ENCODE data around the gene COL21A1. TPM values are rescaled to one million over a fixed set of nuclear protein-coding genes. Genes with fewer than 3 reads are reported as not detected.

The COL21A1 gene
- total RNA-seq, 2 experiments from 2014 or later: not detected

GRCh38 chr6:56243518-56244070, 3.8 kb downstream of the COL21A1 start:
- H3K27me3 Mint-ChIP-seq: no peaks in the 10 kb centered on the region
- no peak for DNase-seq
- ChIA-PET CTCF (no interaction called here), POLR2A (no interaction called here)
- H3K4me1 Mint-ChIP-seq (ENCODE audit: low read depth): no peaks in the 10 kb centered on the region
- no peaks in the 10 kb centered on the region for H3K9me3 Mint-ChIP-seq
- intact Hi-C loops (cut with micrococcal nuclease): no loop called here
- no peak overlapping the region for H3K4me3 Mint-ChIP-seq
- no peak overlapping the region for H3K27ac Mint-ChIP-seq
- H3K36me3 Mint-ChIP-seq: no peaks in the 10 kb centered on the region

- POLR2A ChIA-PET: no interaction called here
- DNase-seq: no peak
- Mint-ChIP-seq H3K9me3 (no peaks in the 10 kb centered on the region), H3K4me1 (ENCODE audit: low read depth) (no peaks in the 10 kb centered on the region), H3K36me3 (no peaks in the 10 kb centered on the region), H3K4me3 (no peak overlapping the region), H3K27me3 (no peaks in the 10 kb centered on the region), H3K27ac (no peak overlapping the region)
- CTCF ChIA-PET: no interaction called here
- intact Hi-C loops (cut with micrococcal nuclease): no loop called here
Measured at GRCh38 chr6:56242346-56242745, 5.0 kb downstream of the COL21A1 start.

- no peaks in the 10 kb centered on the region for H3K27me3 Mint-ChIP-seq
- no peak overlapping the region for H3K4me3 Mint-ChIP-seq
- intact Hi-C loops (cut with micrococcal nuclease): no loop called here
- no peaks in the 10 kb centered on the region for H3K9me3 Mint-ChIP-seq
- DNase-seq: no peak
- H3K27ac Mint-ChIP-seq: no peak overlapping the region
- H3K36me3 Mint-ChIP-seq: no peaks in the 10 kb centered on the region
- H3K4me1 Mint-ChIP-seq (ENCODE audit: low read depth): no peaks in the 10 kb centered on the region
- POLR2A ChIA-PET: no interaction called here
- CTCF ChIA-PET: no interaction called here
Measured at GRCh38 chr6:56241124-56241802, 6.1 kb downstream of the COL21A1 start.

GRCh38 chr6:56238352-56238751, 9.0 kb downstream of the COL21A1 start:
- H3K4me3 Mint-ChIP-seq: no peak overlapping the region
- no peaks in the 10 kb centered on the region for H3K36me3 Mint-ChIP-seq
- CTCF ChIA-PET: no interaction called here
- no peak for DNase-seq
- H3K27me3 Mint-ChIP-seq: no peaks in the 10 kb centered on the region
- no peaks in the 10 kb centered on the region for H3K9me3 Mint-ChIP-seq
- intact Hi-C loops (cut with micrococcal nuclease): no loop called here
- POLR2A ChIA-PET: no interaction called here
- H3K4me1 Mint-ChIP-seq (ENCODE audit: low read depth): no peaks in the 10 kb centered on the region
- H3K27ac Mint-ChIP-seq: no peak overlapping the region

- no peak overlapping the region for H3K27ac Mint-ChIP-seq
- intact Hi-C loops (cut with micrococcal nuclease): no loop called here
- POLR2A ChIA-PET: no interaction called here
- no peaks in the 10 kb centered on the region for H3K4me1 Mint-ChIP-seq (ENCODE audit: low read depth)
- no peaks in the 10 kb centered on the region for H3K9me3 Mint-ChIP-seq
- DNase-seq: no peak
- no peak overlapping the region for H3K4me3 Mint-ChIP-seq
- no peaks in the 10 kb centered on the region for H3K27me3 Mint-ChIP-seq
- CTCF ChIA-PET: no interaction called here
- no peaks in the 10 kb centered on the region for H3K36me3 Mint-ChIP-seq
Measured at GRCh38 chr6:56235245-56235644, 12.1 kb downstream of the COL21A1 start.

GRCh38 chr6:56232436-56232835, 14.9 kb downstream of the COL21A1 start:
- H3K4me1 Mint-ChIP-seq (ENCODE audit: low read depth): no peaks in the 10 kb centered on the region
- POLR2A ChIA-PET: no interaction called here
- intact Hi-C loops (cut with micrococcal nuclease): no loop called here

GRCh38 chr6:56231827-56232226, 15.6 kb downstream of the COL21A1 start:
- Mint-ChIP-seq H3K4me3 (no peak overlapping the region), H3K9me3 (no peaks in the 10 kb centered on the region), H3K36me3 (no peaks in the 10 kb centered on the region), H3K4me1 (ENCODE audit: low read depth) (no peaks in the 10 kb centered on the region), H3K27me3 (no peaks in the 10 kb centered on the region), H3K27ac (no peak overlapping the region)
- ChIA-PET CTCF (no interaction called here), POLR2A (no interaction called here)
- intact Hi-C loops (cut with micrococcal nuclease): no loop called here
- no peak for DNase-seq

More at GRCh38 chr6:56232436-56232835, 14.9 kb downstream of the COL21A1 start:
- H3K27ac Mint-ChIP-seq: no peak overlapping the region
- no peaks in the 10 kb centered on the region for H3K9me3 Mint-ChIP-seq
- H3K4me3 Mint-ChIP-seq: no peak overlapping the region
- no peaks in the 10 kb centered on the region for H3K27me3 Mint-ChIP-seq
- no peaks in the 10 kb centered on the region for H3K36me3 Mint-ChIP-seq
- CTCF ChIA-PET: no interaction called here
- no peak for DNase-seq

GRCh38 chr6:56230976-56231566, 16.3 kb downstream of the COL21A1 start:
- Mint-ChIP-seq H3K4me3 (no peak overlapping the region), H3K27ac (no peak overlapping the region), H3K4me1 (ENCODE audit: low read depth) (no peaks in the 10 kb centered on the region), H3K36me3 (no peaks in the 10 kb centered on the region), H3K9me3 (no peaks in the 10 kb centered on the region), H3K27me3 (no peaks in the 10 kb centered on the region)
- intact Hi-C loops (cut with micrococcal nuclease): no loop called here
- POLR2A ChIA-PET: no interaction called here
- CTCF ChIA-PET: no interaction called here
- no peak for DNase-seq

GRCh38 chr6:56227071-56227879, 20.1 kb downstream of the COL21A1 start:
- Mint-ChIP-seq H3K27me3 (no peaks in the 10 kb centered on the region), H3K36me3 (no peaks in the 10 kb centered on the region)
- CTCF ChIA-PET: no interaction called here

GRCh38 chr6:56223995-56224394, 23.4 kb downstream of the COL21A1 start:
- no peak overlapping the region for H3K27ac Mint-ChIP-seq
- H3K4me3 Mint-ChIP-seq: no peak overlapping the region
- ChIA-PET CTCF (interaction anchor here (0.6 kb wide), 1 partner anchor 494 kb away, joined by 3 read pairs; no protein-coding TSS in a partner anchor), POLR2A (no interaction called here)
- no peaks in the 10 kb centered on the region for H3K36me3 Mint-ChIP-seq
- no peak for DNase-seq
- no peaks in the 10 kb centered on the region for H3K9me3 Mint-ChIP-seq
- no peaks in the 10 kb centered on the region for H3K4me1 Mint-ChIP-seq (ENCODE audit: low read depth)
- intact Hi-C loops (cut with micrococcal nuclease): no loop called here
- no peaks in the 10 kb centered on the region for H3K27me3 Mint-ChIP-seq

More at GRCh38 chr6:56227071-56227879, 20.1 kb downstream of the COL21A1 start:
- Mint-ChIP-seq H3K4me3 (no peak overlapping the region), H3K4me1 (ENCODE audit: low read depth) (no peaks in the 10 kb centered on the region), H3K27ac (no peak overlapping the region), H3K9me3 (no peaks in the 10 kb centered on the region)
- DNase-seq: no peak
- intact Hi-C loops (cut with micrococcal nuclease): no loop called here
- POLR2A ChIA-PET: no interaction called here

- DNase-seq: no peak
- intact Hi-C loops (cut with micrococcal nuclease): no loop called here
- no peaks in the 10 kb centered on the region for H3K4me1 Mint-ChIP-seq (ENCODE audit: low read depth)
- no peak overlapping the region for H3K4me3 Mint-ChIP-seq
- H3K27ac Mint-ChIP-seq: no peak overlapping the region
- H3K36me3 Mint-ChIP-seq: no peaks in the 10 kb centered on the region
- ChIA-PET POLR2A (no interaction called here), CTCF (no interaction called here)
- H3K27me3 Mint-ChIP-seq: no peaks in the 10 kb centered on the region
- H3K9me3 Mint-ChIP-seq: peaks cover 6% of the 10 kb centered on the region
Measured at GRCh38 chr6:56222499-56222898, 24.9 kb downstream of the COL21A1 start.

- CTCF ChIA-PET: no interaction called here
- H3K36me3 Mint-ChIP-seq: no peaks in the 10 kb centered on the region
- H3K9me3 Mint-ChIP-seq: peaks cover 6% of the 10 kb centered on the region
Measured at GRCh38 chr6:56220078-56220477, 27.3 kb downstream of the COL21A1 start.

More at GRCh38 chr6:56220078-56220477, 27.3 kb downstream of the COL21A1 start:
- H3K4me1 Mint-ChIP-seq (ENCODE audit: low read depth): no peaks in the 10 kb centered on the region
- intact Hi-C loops (cut with micrococcal nuclease): no loop called here
- no peak for DNase-seq
- no peak overlapping the region for H3K27ac Mint-ChIP-seq
- POLR2A ChIA-PET: no interaction called here
- H3K27me3 Mint-ChIP-seq: no peaks in the 10 kb centered on the region
- H3K4me3 Mint-ChIP-seq: no peak overlapping the region

Measured in activated CD4-positive, alpha-beta memory T cell treated with anti-CD3 and anti-CD28 coated beads for 36 hours (primary cell).